OCI-LY1 (cell line): ENCODE measurements around the gene BMF.
"Not testable (repeated sequence)": the region's sequence is repeated elsewhere in the genome, so short reads cannot be mapped to it uniquely, and the experiment has no call there.

Experiments used
- H2AFZ ChIP-seq: fragments of 200-600 bp; sonication (generic), shearing (Covaris generic); 2 replicates; pipeline ENCODE4 v1.6.0; 2014; ENCODE audit warnings: antibody characterized with exemption, mild to moderate bottlenecking, low read length
- H3F3A ChIP-seq: fragments of 200-600 bp; sonication (generic), shearing (Covaris generic); 2 replicates; pipeline ENCODE4 v1.6.0; 2014; ENCODE audit warnings: mild to moderate bottlenecking, antibody characterized with exemption, low read length, moderate library complexity; ENCODE audit not compliant: insufficient read depth
- H3K27ac ChIP-seq: fragments of 200-600 bp; sonication (generic); 2 replicates; pipeline ENCODE4 v1.5.1; 2014; ENCODE audit warnings: low read length, mixed run types, mild to moderate bottlenecking, low read depth; ENCODE audit not compliant: poor library complexity, severe bottlenecking
- H3K27me3 ChIP-seq: fragments of 200-600 bp; sonication (generic); 2 replicates; pipeline ENCODE4 v1.6.0; 2014; ENCODE audit warnings: antibody characterized with exemption, mild to moderate bottlenecking, low read length, moderate library complexity; ENCODE audit not compliant: insufficient read depth
- H3K36me3 ChIP-seq: fragments of 200-600 bp; sonication (generic); 2 replicates; pipeline ENCODE4 v1.6.1; 2014; ENCODE audit warnings: mild to moderate bottlenecking, antibody characterized with exemption, low read length, moderate library complexity, mixed read lengths; ENCODE audit not compliant: insufficient read depth
- H3K4me1 ChIP-seq: fragments of 200-600 bp; sonication (generic); 2 replicates; pipeline ENCODE4 v1.5.1; 2014; ENCODE audit warnings: mild to moderate bottlenecking, low read length, moderate library complexity; ENCODE audit not compliant: insufficient read depth, severe bottlenecking
- H3K4me2 ChIP-seq: fragments of 200-600 bp; sonication (generic), shearing (Covaris generic); 2 replicates; pipeline ENCODE4 v1.6.1; 2014; ENCODE audit warnings: low read length
- H3K4me3 ChIP-seq: fragments of 200-600 bp; sonication (generic); 2 replicates; pipeline ENCODE4 v1.5.1; 2014; ENCODE audit warnings: low read length, low read depth, mild to moderate bottlenecking, mixed read lengths; ENCODE audit not compliant: poor library complexity, severe bottlenecking
- H3K79me2 ChIP-seq: fragments of 200-600 bp; shearing (Covaris generic); 2 replicates; pipeline ENCODE4 v1.6.1; 2016; ENCODE audit warnings: mixed run types, low read length, mixed read lengths; ENCODE audit not compliant: insufficient read depth
- H3K9ac ChIP-seq: fragments of 200-600 bp; sonication (generic), shearing (Covaris generic); 2 replicates; pipeline ENCODE4 v1.6.1; 2014; ENCODE audit warnings: mild to moderate bottlenecking, low read length, mixed read lengths
- H3K9me2 ChIP-seq: fragments of 200-600 bp; sonication (generic), shearing (Covaris generic); 2 replicates; pipeline ENCODE4 v1.6.1; 2014; ENCODE audit warnings: low read depth, mild to moderate bottlenecking, low read length, mixed read lengths
- H3K9me3 ChIP-seq: fragments of 200-600 bp; shearing (Covaris generic); 2 replicates; pipeline ENCODE4 v1.6.1; 2014; ENCODE audit warnings: low read length, mixed read lengths
- H4K20me1 ChIP-seq: fragments of 200-600 bp; sonication (generic), shearing (Covaris generic); 2 replicates; pipeline ENCODE4 v1.6.0; 2016; ENCODE audit warnings: mild to moderate bottlenecking, low read length; ENCODE audit not compliant: insufficient read depth
- EZH2 ChIP-seq: fragments of 200-600 bp; sonication (generic), shearing (Covaris generic); IDR thresholded peaks from 2 replicates; pipeline ENCODE4 v1.8.0; 2017; ENCODE audit warnings: borderline replicate concordance, mixed run types, mild to moderate bottlenecking, antibody characterized with exemption, low read length, moderate library complexity, mixed read lengths
- TF ChIP-seq, protein P1 (sequence below): fragments of 200-600 bp; sonication (generic), shearing (Covaris generic); IDR thresholded peaks from 2 replicates; pipeline ENCODE4 v1.5.1; 2017; ENCODE audit warnings: mild to moderate bottlenecking, antibody characterized with exemption, low read length, moderate library complexity, mixed read lengths

The BMF gene

DNA sequence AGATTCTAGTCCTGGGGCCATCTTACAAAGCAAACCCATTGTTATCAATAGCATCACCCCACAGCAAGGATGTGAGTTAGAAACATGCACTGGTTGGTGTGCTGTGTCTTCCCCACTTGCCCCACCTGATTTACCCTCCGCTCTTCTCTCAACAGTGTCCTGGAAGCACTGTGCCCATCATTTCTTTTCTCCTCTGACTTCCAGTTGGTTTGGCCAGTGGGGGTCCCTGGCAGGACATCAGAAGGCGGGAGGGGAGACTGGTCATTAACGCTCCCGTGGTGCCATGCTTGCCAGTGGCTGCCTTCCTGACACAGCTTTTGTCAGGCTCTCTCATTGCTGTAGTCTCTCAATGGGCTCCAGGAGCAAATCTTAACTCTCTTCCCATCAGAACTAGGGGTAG, 40.7 kb upstream of the BMF start:
- H3K4me3 ChIP-seq = no peak overlapping the region
- H3K4me1 ChIP-seq = no peaks in the 10 kb centered on the region
- no peaks in the 10 kb centered on the region for H3K9me3 ChIP-seq
- no peaks in the 10 kb centered on the region for H3K36me3 ChIP-seq
- no peaks in the 10 kb centered on the region for H3K9me2 ChIP-seq
- no peak overlapping the region for H3K9ac ChIP-seq
- TF ChIP-seq EZH2 = no peak
- TF ChIP-seq, protein P1, sequence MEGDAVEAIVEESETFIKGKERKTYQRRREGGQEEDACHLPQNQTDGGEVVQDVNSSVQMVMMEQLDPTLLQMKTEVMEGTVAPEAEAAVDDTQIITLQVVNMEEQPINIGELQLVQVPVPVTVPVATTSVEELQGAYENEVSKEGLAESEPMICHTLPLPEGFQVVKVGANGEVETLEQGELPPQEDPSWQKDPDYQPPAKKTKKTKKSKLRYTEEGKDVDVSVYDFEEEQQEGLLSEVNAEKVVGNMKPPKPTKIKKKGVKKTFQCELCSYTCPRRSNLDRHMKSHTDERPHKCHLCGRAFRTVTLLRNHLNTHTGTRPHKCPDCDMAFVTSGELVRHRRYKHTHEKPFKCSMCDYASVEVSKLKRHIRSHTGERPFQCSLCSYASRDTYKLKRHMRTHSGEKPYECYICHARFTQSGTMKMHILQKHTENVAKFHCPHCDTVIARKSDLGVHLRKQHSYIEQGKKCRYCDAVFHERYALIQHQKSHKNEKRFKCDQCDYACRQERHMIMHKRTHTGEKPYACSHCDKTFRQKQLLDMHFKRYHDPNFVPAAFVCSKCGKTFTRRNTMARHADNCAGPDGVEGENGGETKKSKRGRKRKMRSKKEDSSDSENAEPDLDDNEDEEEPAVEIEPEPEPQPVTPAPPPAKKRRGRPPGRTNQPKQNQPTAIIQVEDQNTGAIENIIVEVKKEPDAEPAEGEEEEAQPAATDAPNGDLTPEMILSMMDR = no peak
- no peaks in the 10 kb centered on the region for H3K27me3 ChIP-seq
- H3F3A ChIP-seq = no peaks in the 10 kb centered on the region
- H4K20me1 ChIP-seq = no peaks in the 10 kb centered on the region
- H3K27ac ChIP-seq = no peak overlapping the region
- H2AFZ ChIP-seq = no peak overlapping the region
- no peak overlapping the region for H3K4me2 ChIP-seq
- no peaks in the 10 kb centered on the region for H3K79me2 ChIP-seq

DNA sequence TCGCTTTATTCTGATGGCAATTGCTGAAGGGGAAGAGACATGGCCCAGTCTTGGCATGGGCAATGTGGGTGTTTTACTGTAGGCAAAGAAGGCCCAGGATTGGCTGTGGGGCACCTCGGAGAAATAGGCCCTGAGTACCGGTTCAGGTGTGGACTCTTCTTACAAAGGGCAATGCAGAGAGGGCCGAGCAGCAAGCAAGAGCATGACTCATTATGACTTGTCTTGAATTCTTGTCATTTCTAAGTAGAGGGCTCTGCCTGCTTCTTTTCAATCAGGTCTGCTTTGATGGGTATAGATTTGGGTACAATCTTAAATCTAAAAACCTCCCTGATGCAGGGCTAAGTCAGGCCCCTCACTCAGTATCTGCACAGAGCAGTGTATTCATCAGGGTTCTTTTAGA, 37.4 kb upstream of the BMF start:
- H3K4me1 ChIP-seq = no peaks in the 10 kb centered on the region
- no peaks in the 10 kb centered on the region for H3K79me2 ChIP-seq
- no peaks in the 10 kb centered on the region for H3F3A ChIP-seq
- no peak for TF ChIP-seq EZH2
- TF ChIP-seq, protein P1 = no peak
- no peaks in the 10 kb centered on the region for H3K27me3 ChIP-seq
- no peaks in the 10 kb centered on the region for H3K9me2 ChIP-seq
- no peak overlapping the region for H3K9ac ChIP-seq
- H3K27ac ChIP-seq = no peak overlapping the region
- no peaks in the 10 kb centered on the region for H3K36me3 ChIP-seq
- no peaks in the 10 kb centered on the region for H3K9me3 ChIP-seq
- no peak overlapping the region for H3K4me3 ChIP-seq
- no peak overlapping the region for H2AFZ ChIP-seq
- no peaks in the 10 kb centered on the region for H4K20me1 ChIP-seq
- no peak overlapping the region for H3K4me2 ChIP-seq

DNA sequence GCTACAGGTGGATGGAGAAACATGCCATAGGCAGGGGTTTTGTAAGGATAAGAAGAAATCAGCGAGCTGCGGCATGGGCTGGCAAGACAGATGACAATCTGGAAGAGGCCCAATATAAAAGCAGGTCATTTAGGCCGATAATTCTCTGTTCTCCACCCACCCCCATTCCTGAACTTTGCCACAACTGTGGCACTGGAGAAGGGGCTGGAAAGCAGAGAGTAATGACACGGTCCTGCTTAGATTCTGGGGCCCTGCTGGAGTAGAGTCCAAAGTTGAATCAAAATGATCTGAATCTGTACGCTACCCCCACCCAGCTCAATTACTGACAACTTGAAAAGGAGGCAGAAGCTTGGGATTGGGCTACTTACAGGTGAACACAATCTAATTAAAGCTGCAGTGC, 33.7 kb upstream of the BMF start:
- Histone ChIP-seq H3F3A (no peaks in the 10 kb centered on the region), H3K79me2 (no peaks in the 10 kb centered on the region), H3K36me3 (no peaks in the 10 kb centered on the region), H4K20me1 (no peaks in the 10 kb centered on the region), H3K4me3 (no peak overlapping the region), H3K9me3 (no peaks in the 10 kb centered on the region), H2AFZ (no peak overlapping the region), H3K4me1 (no peaks in the 10 kb centered on the region), H3K4me2 (no peak overlapping the region), H3K27ac (no peak overlapping the region), H3K9ac (no peak overlapping the region), H3K27me3 (no peaks in the 10 kb centered on the region), H3K9me2 (no peaks in the 10 kb centered on the region)
- TF ChIP-seq, protein P1 = no peak
- TF ChIP-seq EZH2 = no peak

DNA sequence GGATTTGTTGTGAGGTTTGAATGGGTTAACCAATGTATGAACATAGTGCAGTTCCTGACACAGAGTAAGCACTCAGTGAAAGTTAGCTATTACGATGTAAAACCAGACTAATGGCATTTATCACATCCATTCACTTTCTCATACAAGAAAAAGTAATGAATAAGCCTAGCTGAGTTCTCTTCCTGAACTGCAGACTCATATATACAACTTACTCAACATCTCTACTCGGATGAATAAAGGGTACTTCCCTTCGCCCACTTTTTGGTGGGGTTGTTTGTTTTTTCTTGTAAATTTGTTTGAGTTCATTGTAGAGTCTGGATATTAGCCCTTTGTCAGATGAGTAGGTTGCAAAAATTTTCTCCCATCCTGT, 29.5 kb upstream of the BMF start:
- H3K27me3 ChIP-seq, H3K9ac ChIP-seq, H3K27ac ChIP-seq, H3K4me2 ChIP-seq, H4K20me1 ChIP-seq, H3K9me2 ChIP-seq, H3K36me3 ChIP-seq, H3K79me2 ChIP-seq, H3K9me3 ChIP-seq, H3K4me3 ChIP-seq, H3K4me1 ChIP-seq, H3F3A ChIP-seq, H2AFZ ChIP-seq: not testable (repeated sequence)
